Prostate gland (tissue), 2 donors: ENCODE measurements around the gene XAB2. TPM values are rescaled to one million over a fixed set of nuclear protein-coding genes. Genes with fewer than 3 reads are reported as not detected.

Experiments used
- DNase-seq: peaks from one replicate; pipeline ENCODE4 v3.0.0-alpha.2; 2019; ENCODE audit warnings: low spot score
- H3K27ac ChIP-seq, 2 donors: fragments of 200-600 bp; sonication (generic); 2 replicates each; pipeline ENCODE4 v1.5.1; 2017 to 2019
- H3K27me3 ChIP-seq: fragments of 200-600 bp; sonication (generic); replicated peaks from 2 replicates; pipeline ENCODE4 v1.5.1; 2019; ENCODE audit not compliant: insufficient read depth
- H3K36me3 ChIP-seq, 2 donors: fragments of 200-600 bp; sonication (generic); 1 replicate in 1 of 2; 2 replicates in 1 of 2; pipeline versions ENCODE4 v1.5.1 to v1.8.1; 2017 to 2019
- H3K4me1 ChIP-seq: fragments of 200-600 bp; sonication (generic); replicated peaks from 2 replicates; pipeline ENCODE4 v1.5.1; 2019
- H3K4me3 ChIP-seq, 2 donors: fragments of 200-600 bp; sonication (generic); 2 replicates each; pipeline ENCODE4 v1.5.1; 2017 to 2019
- H3K9me3 ChIP-seq: fragments of 200-600 bp; sonication (generic); 2 replicates; pipeline ENCODE4 v1.5.1; 2017
- POLR2A ChIP-seq: fragments of 450-650 bp; IDR thresholded peaks from one replicate; pipeline ENCODE4 v1.6.1; 2016; ENCODE audit warnings: antibody characterized with exemption, mild to moderate bottlenecking
- POLR2AphosphoS5 ChIP-seq: sonication (generic); formaldehyde crosslinking; IDR thresholded peaks from one replicate; pipeline ENCODE4 v1.6.1; 2017; ENCODE audit warnings: antibody characterized with exemption
- WGBS: methylation state at CpG from one replicate; pipeline ENCODE4 v1.1.5; 2018; 5-methylcytosine and 5-hydroxymethylcytosine counted together
- intact Hi-C: fragments of 100-400 bp; cut with DNase I; formaldehyde crosslinking; loops from one replicate; pipeline ENCODE4 v1.14.2; 2022
- total RNA-seq, 2 donors: library from RNA; depleted of rRNA; stranded (reverse); fragments of >200 nt; gene quantifications; one replicate each; pipeline ENCODE4 v1.1.0, GENCODE V29; 2016
- TF ChIP-seq, protein P1 (sequence below), 4 experiments: fragments of 200-600 bp in 2 of 4; fragments of 450-650 bp in 2 of 4; sonication (generic) in 2 of 4; IDR thresholded peaks; 1 replicate in 3 of 4; 2 replicates in 1 of 4; pipeline ENCODE4 v1.5.1; 2016 to 2019; ENCODE audit warnings: antibody characterized with exemption in 4 of 4, mild to moderate bottlenecking in 2 of 4, moderate library complexity in 2 of 4

The XAB2 gene
- total RNA-seq, 2 donors from 2014 or later: 53.6 to 115 TPM

DNA sequence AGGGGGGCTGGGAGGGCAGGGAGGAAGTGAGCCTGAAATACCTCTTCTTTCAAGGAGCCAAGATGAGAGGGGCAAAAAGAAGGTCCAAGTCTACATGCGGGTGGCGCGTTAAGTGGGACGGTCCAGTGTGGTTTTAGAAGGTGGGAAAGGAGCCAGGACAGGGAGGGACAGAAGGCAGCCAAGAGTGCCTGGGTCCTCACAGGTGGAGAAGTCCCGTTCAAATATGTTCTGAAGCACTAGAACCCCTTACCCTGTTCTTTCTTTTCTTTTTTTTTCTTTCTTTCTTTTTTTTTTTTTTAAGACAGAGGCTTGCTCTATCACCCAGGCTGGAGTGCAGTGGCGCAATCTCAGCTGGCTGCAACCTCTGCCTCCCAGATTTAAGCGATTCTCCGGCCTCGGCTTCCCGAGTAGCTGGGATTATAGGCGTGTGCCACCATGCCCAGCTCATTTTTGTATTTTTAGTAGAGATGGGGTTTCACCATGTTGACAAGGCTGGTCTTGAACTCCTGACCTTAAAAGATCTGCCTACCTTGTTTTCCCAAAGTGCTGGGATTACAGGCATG lies 26.3 kb downstream of the XAB2 start:
- Histone ChIP-seq H3K27ac (no peak overlapping the region), H3K9me3 (no peaks in the 10 kb centered on the region), H3K4me1 (no peaks in the 10 kb centered on the region), H3K27me3 (no peaks in the 10 kb centered on the region), H3K36me3 (no peaks in the 10 kb centered on the region), H3K4me3 (no peak overlapping the region)
- TF ChIP-seq, protein P1, sequence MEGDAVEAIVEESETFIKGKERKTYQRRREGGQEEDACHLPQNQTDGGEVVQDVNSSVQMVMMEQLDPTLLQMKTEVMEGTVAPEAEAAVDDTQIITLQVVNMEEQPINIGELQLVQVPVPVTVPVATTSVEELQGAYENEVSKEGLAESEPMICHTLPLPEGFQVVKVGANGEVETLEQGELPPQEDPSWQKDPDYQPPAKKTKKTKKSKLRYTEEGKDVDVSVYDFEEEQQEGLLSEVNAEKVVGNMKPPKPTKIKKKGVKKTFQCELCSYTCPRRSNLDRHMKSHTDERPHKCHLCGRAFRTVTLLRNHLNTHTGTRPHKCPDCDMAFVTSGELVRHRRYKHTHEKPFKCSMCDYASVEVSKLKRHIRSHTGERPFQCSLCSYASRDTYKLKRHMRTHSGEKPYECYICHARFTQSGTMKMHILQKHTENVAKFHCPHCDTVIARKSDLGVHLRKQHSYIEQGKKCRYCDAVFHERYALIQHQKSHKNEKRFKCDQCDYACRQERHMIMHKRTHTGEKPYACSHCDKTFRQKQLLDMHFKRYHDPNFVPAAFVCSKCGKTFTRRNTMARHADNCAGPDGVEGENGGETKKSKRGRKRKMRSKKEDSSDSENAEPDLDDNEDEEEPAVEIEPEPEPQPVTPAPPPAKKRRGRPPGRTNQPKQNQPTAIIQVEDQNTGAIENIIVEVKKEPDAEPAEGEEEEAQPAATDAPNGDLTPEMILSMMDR (IDR thresholded peaks at IDR 0.05): no peak
- TF ChIP-seq POLR2AphosphoS5: no peak
- TF ChIP-seq POLR2A: no peak
- no peak for DNase-seq
- WGBS: 60% methylated on average over 11 of the region's 11 CpGs
- intact Hi-C loops: no loop called here

DNA sequence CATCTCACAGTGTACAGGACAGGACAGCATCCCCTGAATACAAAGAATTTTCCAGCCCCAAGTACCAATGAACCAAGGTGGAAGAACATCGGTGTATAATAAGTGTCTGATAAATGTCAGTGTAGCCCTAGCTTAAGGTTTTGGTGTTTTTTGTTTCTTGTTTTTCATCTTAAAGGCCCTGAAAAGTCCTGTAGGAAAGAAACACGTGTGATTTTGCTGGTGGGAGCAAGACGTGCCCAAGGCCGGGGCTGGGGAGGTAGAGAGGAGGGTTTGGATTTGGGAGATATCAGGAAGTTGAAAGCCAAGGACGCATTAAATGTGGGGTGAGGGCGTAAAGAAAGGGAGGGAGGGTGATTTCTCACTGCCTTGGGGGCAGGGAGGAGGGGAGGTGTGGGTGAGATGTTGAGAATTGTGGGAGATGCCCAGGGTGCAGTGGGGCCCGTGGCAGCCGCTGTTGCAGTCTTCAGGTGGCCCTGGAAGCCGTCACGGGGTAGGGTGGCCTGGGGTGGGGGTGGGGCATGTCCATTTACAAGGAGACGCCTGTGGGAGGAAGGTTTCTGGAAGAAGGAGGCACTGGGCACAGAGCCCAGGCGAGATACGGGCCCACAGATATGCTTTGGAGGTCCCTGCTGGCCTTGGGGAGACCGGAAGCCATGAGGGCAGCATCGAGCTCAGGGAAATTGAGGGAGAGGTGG lies 27.0 kb downstream of the XAB2 start:
- 51% methylated on average over 14 of the region's 15 CpGs for WGBS

DNA sequence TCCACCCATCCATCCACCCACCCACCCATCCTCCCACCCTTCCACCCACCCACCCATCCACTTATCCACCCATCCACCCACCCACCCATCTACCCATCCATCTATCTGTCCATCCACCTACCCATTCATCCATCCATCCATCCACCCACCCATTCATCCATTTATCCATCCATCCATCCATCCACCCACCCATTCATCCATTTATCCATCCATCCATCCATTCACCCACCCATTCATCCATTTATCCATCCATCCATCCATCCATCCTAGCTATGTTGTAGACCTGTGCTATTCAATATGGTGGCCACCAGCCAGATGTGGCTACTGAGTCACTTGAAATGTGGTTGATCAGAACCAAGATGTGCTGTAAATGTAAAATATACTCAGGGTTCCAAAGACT lies 28.6 kb downstream of the XAB2 start:
- H3K4me1 ChIP-seq: no peaks in the 10 kb centered on the region
- no peaks in the 10 kb centered on the region for H3K36me3 ChIP-seq
- no peaks in the 10 kb centered on the region for H3K27me3 ChIP-seq
- no peak overlapping the region for H3K4me3 ChIP-seq
- intact Hi-C loops: no loop called here
- no peaks in the 10 kb centered on the region for H3K9me3 ChIP-seq
- DNase-seq: no peak
- TF ChIP-seq POLR2A (no peak), POLR2AphosphoS5 (no peak)
- TF ChIP-seq, protein P1 (IDR thresholded peaks at IDR 0.05): no peak
- no peak overlapping the region for H3K27ac ChIP-seq

More for the DNA sequence above, 27.0 kb downstream of the XAB2 start:
- H3K9me3 ChIP-seq: no peaks in the 10 kb centered on the region
- no peaks in the 10 kb centered on the region for H3K4me1 ChIP-seq
- intact Hi-C loops: no loop called here
- no peak for DNase-seq
- H3K4me3 ChIP-seq: no peak overlapping the region
- no peaks in the 10 kb centered on the region for H3K36me3 ChIP-seq
- no peak for TF ChIP-seq POLR2A
- TF ChIP-seq, protein P1 (IDR thresholded peaks at IDR 0.05): no peak
- no peak for TF ChIP-seq POLR2AphosphoS5
- H3K27ac ChIP-seq: no peak overlapping the region
- no peaks in the 10 kb centered on the region for H3K27me3 ChIP-seq

DNA sequence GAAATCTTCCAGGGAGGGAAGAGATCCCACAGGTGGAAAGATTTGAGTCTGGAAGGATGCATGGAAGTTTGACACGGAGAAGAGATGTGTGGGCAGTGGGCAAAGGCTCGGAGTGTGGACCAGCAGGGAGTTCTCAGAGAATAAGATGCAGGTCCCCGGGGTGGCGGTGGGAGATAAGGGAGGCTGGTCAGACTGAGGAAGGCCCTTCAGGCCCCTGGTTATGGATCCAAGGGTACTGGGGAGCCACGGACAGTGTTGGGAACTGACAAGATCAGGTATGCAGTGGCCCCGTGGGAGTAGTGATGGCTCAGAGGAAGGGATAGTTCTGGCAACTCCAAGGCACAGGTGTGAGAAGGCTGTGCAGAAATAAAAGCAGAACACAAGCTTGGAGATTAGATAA lies 31.2 kb downstream of the XAB2 start:
- DNase-seq: no peak
- H3K27me3 ChIP-seq: no peaks in the 10 kb centered on the region
- WGBS: 73% methylated on average over 6 of the region's 6 CpGs
- H3K4me3 ChIP-seq: no peak overlapping the region
- H3K4me1 ChIP-seq: no peaks in the 10 kb centered on the region
- TF ChIP-seq POLR2A (no peak), POLR2AphosphoS5 (no peak)
- TF ChIP-seq, protein P1 (IDR thresholded peaks at IDR 0.05): no peak
- intact Hi-C loops: no loop called here
- H3K27ac ChIP-seq: no peak overlapping the region
- no peaks in the 10 kb centered on the region for H3K36me3 ChIP-seq
- H3K9me3 ChIP-seq: no peaks in the 10 kb centered on the region

DNA sequence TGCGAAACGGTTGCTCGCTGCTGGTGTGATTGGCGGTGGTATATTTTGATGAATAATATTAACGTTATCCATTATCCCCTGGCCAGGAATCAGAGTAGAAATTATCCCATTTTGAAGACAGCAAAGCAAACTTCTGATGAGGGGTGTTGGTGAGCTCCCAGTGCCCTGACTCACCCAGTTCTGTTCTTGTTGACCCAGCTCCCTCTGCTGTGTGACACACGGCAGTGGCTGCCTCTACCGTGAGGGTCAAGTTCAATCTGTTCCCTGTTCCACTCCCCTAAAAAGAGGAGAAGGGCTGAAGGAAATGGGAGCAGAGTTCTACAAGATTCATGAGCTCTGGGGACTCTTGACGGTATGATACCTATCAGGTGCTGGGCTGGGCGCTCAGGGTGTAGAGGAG lies 31.7 kb downstream of the XAB2 start:
- H3K9me3 ChIP-seq: no peaks in the 10 kb centered on the region
- TF ChIP-seq POLR2A (no peak), POLR2AphosphoS5 (no peak)
- TF ChIP-seq, protein P1 (IDR thresholded peaks at IDR 0.05): no peak
- peak overlapping the region in 1 of 2 donors; percentile 64 for H3K4me3 ChIP-seq
- peak overlapping the region in 1 of 2 donors; percentile 78 for H3K27ac ChIP-seq
- DNase-seq: no peak
- no peaks in the 10 kb centered on the region for H3K4me1 ChIP-seq
- H3K27me3 ChIP-seq: no peaks in the 10 kb centered on the region
- intact Hi-C loops: no loop called here
- WGBS: 69% methylated on average over 9 of the region's 9 CpGs
- no peaks in the 10 kb centered on the region for H3K36me3 ChIP-seq
